Ovary (tissue), 9 donors: ENCODE measurements around the gene ZNF532. TPM values are rescaled to one million over a fixed set of nuclear protein-coding genes. Genes with fewer than 3 reads are reported as not detected.
"Not testable (repeated sequence)": the region's sequence is repeated elsewhere in the genome, so short reads cannot be mapped to it uniquely, and the experiment has no call there.

Experiments
- DNase-seq, 5 donors: peaks; one replicate each; pipeline ENCODE4 v3.0.0-alpha.2; 2019 to 2020
- H3K27ac ChIP-seq, 2 donors: fragments of 200-600 bp; one replicate each; pipeline versions ENCODE4 v1.5.1 to v1.8.0; 2019 to 2022
- H3K27me3 ChIP-seq: fragments of 200-600 bp; one replicate; pipeline ENCODE4 v1.8.0; 2022
- H3K36me3 ChIP-seq: fragments of 200-600 bp; sonication (generic); one replicate; pipeline ENCODE4 v1.5.1; 2019
- H3K4me1 ChIP-seq: one replicate; pipeline ENCODE4 v1.8.1; 2013; ENCODE audit warnings: mild to moderate bottlenecking, moderate library complexity; ENCODE audit not compliant: insufficient read depth
- H3K4me3 ChIP-seq: fragments of 200-600 bp; sonication (generic); one replicate; pipeline ENCODE4 v1.5.1; 2017
- H3K9me3 ChIP-seq, 2 donors: fragments of 200-600 bp in 1 of 2; sonication (generic) in 1 of 2; one replicate each; pipeline versions ENCODE4 v1.5.1 to v1.8.1; 2013 to 2019; ENCODE audit warnings: mild to moderate bottlenecking in 1 of 2, moderate library complexity in 1 of 2
- CTCF ChIP-seq, 3 donors: fragments of 450-650 bp in 2 of 3; fragments of 200-600 bp in 1 of 3; IDR thresholded peaks; one replicate each; pipeline versions ENCODE4 v1.5.1 to v1.8.0; 2016 to 2022; ENCODE audit warnings: antibody characterized with exemption in 3 of 3, mild to moderate bottlenecking in 1 of 3
- EP300 ChIP-seq: sonication (generic); formaldehyde crosslinking; IDR thresholded peaks from one replicate; pipeline ENCODE4 v1.6.1; 2017; ENCODE audit warnings: antibody characterized with exemption
- POLR2A ChIP-seq: fragments of 450-650 bp; IDR thresholded peaks from one replicate; pipeline ENCODE4 v1.6.1; 2017; ENCODE audit warnings: antibody characterized with exemption, mild to moderate bottlenecking, moderate library complexity
- WGBS, 3 donors: extraction: QIAGEN DNeasy Blood & Tissue Kit in 1 of 3; methylation state at CpG; one replicate each; pipeline versions ENCODE4 v1.1.5 to v1.1.7; 2013 to 2017; 5-methylcytosine and 5-hydroxymethylcytosine counted together
- intact Hi-C, 4 donors: fragments of 100-400 bp; cut with DNase I; formaldehyde crosslinking; loops; one replicate each; pipeline versions ENCODE4 v1.11.0 to v1.15.1; 2022 to 2023
- polyA plus RNA-seq, 2 donors: library from polyadenylated mRNA; stranded (reverse); fragments of 200-250 nt in 1 of 2; fragments of 350-450 nt in 1 of 2; fragmentation: Illumina TruSeq in 1 of 2; extraction: RNeasy Lipid Tissue Mini Kit (QIAGEN cat#74804) in 1 of 2; gene quantifications; one replicate each; pipeline ENCODE4 v1.2.3, GENCODE V29; 2013 to 2014
- total RNA-seq, 7 donors: library from RNA; depleted of rRNA in 2 of 7; stranded (reverse); fragments of >200 nt in 2 of 7; fragmentation: NEBNext Ultra II Directional in 3 of 7; extraction: Animal tissue kit (Norgen Biotek cat#: 25700) in 3 of 7; gene quantifications; one replicate each; pipeline versions ENCODE4 v1.1.0 to v1.2.4, GENCODE V29; 2016 to 2023
- donor health status: DM: no; HTN: no; CAD: no; lungs with moderate emphysema.
- donor health status: DM: no; HTN: no; CAD: no.
- donor health status: Bipolar disorder and iron deficiency.
- donor health status: DM: yes; HTN: yes; CAD: no.
- donor health status: DM: no; HTN: no; CAD: no.
- donor health status: DM: yes; HTN: yes; CAD: no.

ZNF532 gene
- total and polyA plus RNA-seq, 9 donors: 40.5 to 162 (median 101) TPM

GRCh38 chr18:58911766-58912165 lies 47.1 kb downstream of the ZNF532 start:
- Histone ChIP-seq H3K27me3 (no peaks in the 10 kb centered on the region), H3K9me3 (no peaks in the 10 kb centered on the region), H3K4me1 (peaks cover 19% of the 10 kb centered on the region), H3K36me3 (no peaks in the 10 kb centered on the region), H3K4me3 (no peak overlapping the region), H3K27ac (peak overlapping the region in 1 of 2 donors; percentile 58)
- WGBS, 3 donors: 22 to 26% (median 22%) methylated on average over 8 of the region's 8 CpGs
- intact Hi-C loops: no loop called here
- peak in 1 of 5 donors; percentile 25 for DNase-seq
- TF ChIP-seq EP300 (no peak), POLR2A (no peak), CTCF (IDR thresholded peaks at IDR 0.05) (no peak)

GRCh38 chr18:58915006-58915799 lies 50.5 kb downstream of the ZNF532 start:
- intact Hi-C loops: no loop called here
- Histone ChIP-seq H3K27ac (peak overlapping the region in 1 of 2 donors; percentile 72), H3K27me3 (no peaks in the 10 kb centered on the region), H3K36me3 (no peaks in the 10 kb centered on the region), H3K4me3 (no peak overlapping the region), H3K9me3 (no peaks in the 10 kb centered on the region), H3K4me1 (peaks cover 19% of the 10 kb centered on the region)
- 54 to 82% (median 73%) methylated on average over 14 of the region's 14 CpGs for WGBS, 3 donors
- DNase-seq: no peak
- TF ChIP-seq CTCF (IDR thresholded peaks at IDR 0.05) (no peak), EP300 (no peak), POLR2A (no peak)

GRCh38 chr18:58915995-58916394 lies 51.3 kb downstream of the ZNF532 start:
- DNase-seq: no peak
- WGBS, 3 donors: 68 to 78% (median 77%) methylated on average over 1 of the region's 1 CpG
- no peaks in the 10 kb centered on the region for H3K27me3 ChIP-seq
- H3K36me3 ChIP-seq: no peaks in the 10 kb centered on the region
- no peak overlapping the region for H3K4me3 ChIP-seq
- H3K4me1 ChIP-seq: peaks cover 16% of the 10 kb centered on the region
- TF ChIP-seq CTCF (IDR thresholded peaks at IDR 0.05) (no peak), EP300 (no peak), POLR2A (no peak)
- H3K27ac ChIP-seq: no peak overlapping the region
- intact Hi-C loops: no loop called here
- no peaks in the 10 kb centered on the region for H3K9me3 ChIP-seq

GRCh38 chr18:58919934-58920333 lies 55.3 kb downstream of the ZNF532 start:
- H3K27me3 ChIP-seq, H3K27ac ChIP-seq, H3K4me3 ChIP-seq, H3K9me3 ChIP-seq, H3K4me1 ChIP-seq, DNase-seq, intact Hi-C loops, H3K36me3 ChIP-seq: not testable (repeated sequence)
- WGBS, 3 donors: 90 to 92% (median 90%) methylated on average over 16 of the region's 16 CpGs

GRCh38 chr18:58922995-58923394 lies 58.3 kb downstream of the ZNF532 start:
- no peaks in the 10 kb centered on the region for H3K27me3 ChIP-seq
- no peak for DNase-seq
- no peaks in the 10 kb centered on the region for H3K36me3 ChIP-seq
- TF ChIP-seq POLR2A (no peak), CTCF (IDR thresholded peaks at IDR 0.05) (no peak), EP300 (no peak)
- H3K4me1 ChIP-seq: peaks cover under 1% of the 10 kb centered on the region
- no peak overlapping the region for H3K27ac ChIP-seq
- H3K4me3 ChIP-seq: no peak overlapping the region
- no peaks in the 10 kb centered on the region for H3K9me3 ChIP-seq
- intact Hi-C loops: no loop called here
- WGBS, 3 donors: 95 to 98% (median 96%) methylated on average over 10 of the region's 10 CpGs
